IMR-90 (cell line): ENCODE results near the gene NDUFB10. TPM values are rescaled to one million over a fixed set of nuclear protein-coding genes. Genes with fewer than 3 reads are reported as not detected.

Source experiments
- ATAC-seq: fragments of 200-7000 bp; cut with Tn5 transposase; 2 replicates; pipeline ENCODE4 v1.9.1; 2020; ENCODE audit warnings: low read depth, mild to moderate bottlenecking, moderate library complexity
- BruUV-seq: library from RNA; stranded (reverse); fragments of 400-500 nt; replicated peaks from 2 replicates; lab custom pipeline; 2021; lab: Mats Ljungman, UMichigan
- CTCF ChIA-PET: fragments of 300-600 bp; formaldehyde crosslinking; extraction: SDS; loops from one replicate; lab custom pipeline; 2021; ENCODE audit warnings: antibody characterized with exemption; lab: Yijun Ruan, JAX
- POLR2A ChIA-PET: fragments of 300-600 bp; sonication (Branson Sonifier 250); formaldehyde crosslinking; loops from one replicate; lab custom pipeline; 2022; ENCODE audit warnings: antibody characterized with exemption; ENCODE audit not compliant: unreplicated experiment; lab: Charles Lee
- DNase-seq: peaks from one replicate; pipeline ENCODE4 v3.0.0; 2013
- H2AFZ ChIP-seq: replicated peaks from 2 replicates; pipeline ENCODE3; 2013; ENCODE audit warnings: low read length, mild to moderate bottlenecking; ENCODE audit not compliant: poor library complexity
- H2AK5ac ChIP-seq: 2 replicates; pipeline ENCODE4 v1.6.1; 2013; ENCODE audit warnings: low read depth, low read length, inconsistent platforms
- H2AK9ac ChIP-seq: replicated peaks from 2 replicates; pipeline ENCODE3; 2013; ENCODE audit warnings: mild to moderate bottlenecking, low read depth, low read length, moderate library complexity; ENCODE audit not compliant: poor library complexity
- H2BK120ac ChIP-seq: 2 replicates; pipeline ENCODE4 v1.6.1; 2013; ENCODE audit warnings: low read depth, low read length, inconsistent platforms
- H2BK15ac ChIP-seq: 3 replicates; pipeline ENCODE4 v1.6.1; 2013; ENCODE audit warnings: low read depth, low read length, inconsistent platforms
- H2BK20ac ChIP-seq: 2 replicates; pipeline ENCODE4 v1.6.1; 2013; ENCODE audit warnings: low read depth, mild to moderate bottlenecking, inconsistent platforms, low read length, moderate library complexity
- H2BK5ac ChIP-seq: 2 replicates; pipeline ENCODE4 v1.6.1; 2013; ENCODE audit warnings: mild to moderate bottlenecking, low read depth, low read length, inconsistent platforms; ENCODE audit not compliant: poor library complexity, severe bottlenecking
- H3K14ac ChIP-seq: replicated peaks from 2 replicates; pipeline ENCODE4 v1.6.1; 2013; ENCODE audit warnings: low read depth, low read length, inconsistent platforms
- H3K18ac ChIP-seq: 2 replicates; pipeline ENCODE4 v1.6.1; 2013; ENCODE audit warnings: low read depth, low read length, control low read depth
- H3K23ac ChIP-seq: 2 replicates; pipeline ENCODE4 v1.6.1; 2013; ENCODE audit warnings: low read depth, low read length, inconsistent platforms
- H3K27ac ChIP-seq: 2 replicates; pipeline ENCODE4 v1.5.1; 2013; ENCODE audit warnings: mild to moderate bottlenecking, control low read depth, low read length; ENCODE audit not compliant: insufficient read depth
- H3K27me3 ChIP-seq: 2 replicates; pipeline ENCODE4 v1.6.1; 2013; ENCODE audit warnings: low read length; ENCODE audit not compliant: control insufficient read depth, insufficient read depth
- H3K36me3 ChIP-seq: 2 replicates; pipeline ENCODE4 v1.6.1; 2013; ENCODE audit warnings: low read length, mixed read lengths; ENCODE audit not compliant: control insufficient read depth, insufficient read depth
- H3K4ac ChIP-seq: 2 replicates; pipeline ENCODE4 v1.6.1; 2013; ENCODE audit warnings: low read depth, low read length, inconsistent platforms
- H3K4me1 ChIP-seq: 2 replicates; pipeline ENCODE4 v1.6.1; 2013; ENCODE audit warnings: low read length, mixed read lengths; ENCODE audit not compliant: control insufficient read depth, insufficient read depth
- H3K4me2 ChIP-seq: 2 replicates; pipeline ENCODE4 v1.6.1; 2013; ENCODE audit warnings: low read depth, mild to moderate bottlenecking, control low read depth, low read length, moderate library complexity
- H3K4me3 ChIP-seq: 2 replicates; pipeline ENCODE4 v1.5.1; 2013; ENCODE audit warnings: low read depth, mild to moderate bottlenecking, control low read depth, low read length, moderate library complexity; ENCODE audit not compliant: insufficient read depth
- H3K56ac ChIP-seq: 2 replicates; pipeline ENCODE4 v1.6.1; 2013; ENCODE audit warnings: low read length, inconsistent platforms; ENCODE audit not compliant: insufficient read depth; ENCODE audit errors: extremely low read depth
- H3K79me1 ChIP-seq, 2 experiments: 2 replicates each; pipeline ENCODE4 v1.6.1; 2013; ENCODE audit warnings: low read length in 2 of 2, inconsistent platforms in 1 of 2, low read depth in 1 of 2
- H3K9ac ChIP-seq: 2 replicates; pipeline ENCODE4 v1.6.1; 2013; ENCODE audit warnings: low read depth, low read length, control low read depth
- H3K9me1 ChIP-seq: 2 replicates; pipeline ENCODE4 v1.6.1; 2013; ENCODE audit warnings: low read length, inconsistent platforms; ENCODE audit not compliant: insufficient read depth
- H3K9me3 ChIP-seq: 2 replicates; pipeline ENCODE4 v1.6.1; 2013; ENCODE audit warnings: low read length; ENCODE audit not compliant: control insufficient read depth, insufficient read depth
- H4K20me1 ChIP-seq: 2 replicates; pipeline ENCODE4 v1.6.1; 2013; ENCODE audit warnings: low read length, inconsistent platforms; ENCODE audit not compliant: insufficient read depth
- H4K5ac ChIP-seq: 2 replicates; pipeline ENCODE4 v1.6.1; 2013; ENCODE audit warnings: mild to moderate bottlenecking, low read depth, low read length, control low read depth
- H4K8ac ChIP-seq, 2 experiments: 2 replicates each; pipeline ENCODE4 v1.6.1; 2013; ENCODE audit warnings: low read depth in 2 of 2, low read length in 2 of 2, control low read depth in 1 of 2, inconsistent platforms in 1 of 2
- H4K91ac ChIP-seq: 2 replicates; pipeline ENCODE4 v1.6.1; 2013; ENCODE audit warnings: low read depth, low read length, inconsistent platforms; ENCODE audit not compliant: insufficient read depth
- BHLHE40 ChIP-seq: fragments of 150-350 bp; IDR thresholded peaks from 2 replicates; pipeline ENCODE4 v1.6.1; 2016; ENCODE audit warnings: mild to moderate bottlenecking, low read depth, low read length
- CTCF ChIP-seq: conservative IDR thresholded peaks from 2 replicates; pipeline ENCODE4 v1.5.1; 2012; ENCODE audit warnings: mild to moderate bottlenecking, low read depth, low read length, improper control_type of control experiment
- MXI1 ChIP-seq: IDR thresholded peaks from 2 replicates; pipeline ENCODE4 v1.6.1; 2012; ENCODE audit warnings: low read depth, mild to moderate bottlenecking, low read length, moderate library complexity, borderline replicate concordance
- RAD21 ChIP-seq: IDR thresholded peaks from 2 replicates; pipeline ENCODE4 v1.6.1; 2012; ENCODE audit warnings: low read length, improper control_type of control experiment
- RFX5 ChIP-seq: IDR thresholded peaks from 2 replicates; pipeline ENCODE4 v1.8.0; 2012; ENCODE audit warnings: low read depth, mild to moderate bottlenecking, low read length, moderate library complexity
- SMC3 ChIP-seq: fragments of 150-350 bp; IDR thresholded peaks from 2 replicates; pipeline ENCODE4 v1.6.1; 2016; ENCODE audit warnings: low read depth, mild to moderate bottlenecking, antibody characterized with exemption, low read length, moderate library complexity
- WGBS, 2 experiments: methylation state at CpG; one replicate each; pipeline versions ENCODE4 v1.1.5 to v1.1.7; 2013; ENCODE audit warnings: missing lambda C conversion rate in 2 of 2; ENCODE audit not compliant: insufficient read length in 1 of 2; ENCODE audit errors: extremely low coverage in 2 of 2; 5-methylcytosine and 5-hydroxymethylcytosine counted together
- dilution Hi-C: fragments of 300-500 bp; cut with HindIII; formaldehyde crosslinking; loops from one replicate; pipeline ENCODE4 v1.14.3; 2018; ENCODE audit warnings: low sequenced_read_pairs; ENCODE audit not compliant: unreplicated experiment
- in situ Hi-C: fragments of 300-500 bp; cut with MboI; formaldehyde crosslinking; loops from 3 replicates; pipeline ENCODE4 v1.14.3; 2019; ENCODE audit warnings: low sequenced_read_pairs, inconsistent platforms, mixed read lengths
- intact Hi-C: fragments of 100-400 bp; cut with micrococcal nuclease; formaldehyde crosslinking; loops from 2 replicates; pipeline ENCODE4 v1.10.0; 2022
- polyA plus RNA-seq, 3 experiments: library from polyadenylated mRNA; depleted of rRNA; stranded (reverse); fragments of >200 nt; gene quantifications; 2 replicates each; pipeline ENCODE4 v1.2.3, GENCODE V29; 2012; ENCODE audit warnings: low replicate concordance in 1 of 3
- total RNA-seq: library from RNA; depleted of rRNA; stranded (reverse); fragments of >200 nt; gene quantifications from 2 replicates; pipeline ENCODE4 v1.2.3, GENCODE V29; 2012
- TF ChIP-seq, protein P1 (sequence below): fragments of 150-350 bp; IDR thresholded peaks from 2 replicates; pipeline ENCODE4 v1.6.1; 2016; ENCODE audit warnings: low read depth, mild to moderate bottlenecking, low read length, moderate library complexity, borderline replicate concordance

NDUFB10 gene
- total and polyA plus RNA-seq, 2 of the 4 experiments (the other 2 are of a cell fraction), result 189 to 220 TPM

- POLR2A ChIA-PET, result no interaction called here
- H3K14ac ChIP-seq, result no peak overlapping the region
- TF ChIP-seq, protein P1, sequence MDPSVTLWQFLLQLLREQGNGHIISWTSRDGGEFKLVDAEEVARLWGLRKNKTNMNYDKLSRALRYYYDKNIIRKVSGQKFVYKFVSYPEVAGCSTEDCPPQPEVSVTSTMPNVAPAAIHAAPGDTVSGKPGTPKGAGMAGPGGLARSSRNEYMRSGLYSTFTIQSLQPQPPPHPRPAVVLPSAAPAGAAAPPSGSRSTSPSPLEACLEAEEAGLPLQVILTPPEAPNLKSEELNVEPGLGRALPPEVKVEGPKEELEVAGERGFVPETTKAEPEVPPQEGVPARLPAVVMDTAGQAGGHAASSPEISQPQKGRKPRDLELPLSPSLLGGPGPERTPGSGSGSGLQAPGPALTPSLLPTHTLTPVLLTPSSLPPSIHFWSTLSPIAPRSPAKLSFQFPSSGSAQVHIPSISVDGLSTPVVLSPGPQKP, result no peak
- TF ChIP-seq CTCF, result no peak
- no peak for TF ChIP-seq BHLHE40
- TF ChIP-seq RAD21, result no peak
- TF ChIP-seq RFX5, result no peak
- no peak for TF ChIP-seq SMC3
- no peak for TF ChIP-seq MXI1
- H2BK5ac ChIP-seq, result no peak overlapping the region
- H4K20me1 ChIP-seq, result no peaks in the 10 kb centered on the region
- CTCF ChIA-PET, result interaction anchor here (1.1 kb wide), 1 partner anchor 12 kb away, joined by 3 read pairs; no protein-coding TSS in a partner anchor
- H4K8ac ChIP-seq, result no peak overlapping the region
- H4K91ac ChIP-seq, result no peak overlapping the region
- in situ Hi-C loops (no loop called here), dilution Hi-C loops (no loop called here), intact Hi-C loops (no loop called here)
- H3K9me3 ChIP-seq, result peaks cover 2% of the 10 kb centered on the region; the same call in 1 of the 2 replicates
- H3K23ac ChIP-seq, result no peak overlapping the region
- peak overlapping the region; percentile 34; the same call in 1 of the 2 replicates for H2AK5ac ChIP-seq
- peak overlapping the region; percentile 88 for H2AK9ac ChIP-seq
- BruUV-seq, result no TSS peak
- peaks cover 17% of the 10 kb centered on the region for H3K27me3 ChIP-seq
- no peak overlapping the region for H2BK20ac ChIP-seq
- no peak overlapping the region for H2BK15ac ChIP-seq
- H3K18ac ChIP-seq, result no peak overlapping the region
- 31% methylated on average over 4 of the region's 18 CpGs; no CpG with 5 or more reads in 1 of the 2 experiments for WGBS, 2 experiments
- no peak for DNase-seq
- peaks cover 14% of the 10 kb centered on the region for H3K4me1 ChIP-seq
- H3K9me1 ChIP-seq, result peaks cover 19% of the 10 kb centered on the region
- no peak overlapping the region for H3K9ac ChIP-seq
- H2BK120ac ChIP-seq, result no peak overlapping the region
- H2AFZ ChIP-seq, result peak overlapping the region; percentile 44
- no peak overlapping the region for H3K4ac ChIP-seq
- no peak overlapping the region for H3K4me3 ChIP-seq
- peaks cover 9% of the 10 kb centered on the region for H3K36me3 ChIP-seq
- no peak for ATAC-seq
- H3K79me1 ChIP-seq, result peaks cover 5 to 23% of the 10 kb centered on the region in 2 experiments; a peak in 3 of 4 replicates
- no peak overlapping the region for H3K56ac ChIP-seq
- H4K5ac ChIP-seq, result no peak overlapping the region
- H3K4me2 ChIP-seq, result no peak overlapping the region
- no peak overlapping the region for H3K27ac ChIP-seq
Observed at GRCh38 chr16:1991135-1991551, 31.8 kb downstream of the NDUFB10 start.
